NT2/D1 (cell line): ENCODE measurements around the gene RANBP1.

Experiments
- YY1 ChIP-seq: IDR thresholded peaks from 2 replicates; pipeline ENCODE4 v1.6.1; 2011; ENCODE audit not compliant: insufficient read length, insufficient read depth
- ZNF274 ChIP-seq: IDR thresholded peaks from 2 replicates; pipeline ENCODE4 v1.6.1; 2011; ENCODE audit warnings: mild to moderate bottlenecking, low read depth, low read length

DNA sequence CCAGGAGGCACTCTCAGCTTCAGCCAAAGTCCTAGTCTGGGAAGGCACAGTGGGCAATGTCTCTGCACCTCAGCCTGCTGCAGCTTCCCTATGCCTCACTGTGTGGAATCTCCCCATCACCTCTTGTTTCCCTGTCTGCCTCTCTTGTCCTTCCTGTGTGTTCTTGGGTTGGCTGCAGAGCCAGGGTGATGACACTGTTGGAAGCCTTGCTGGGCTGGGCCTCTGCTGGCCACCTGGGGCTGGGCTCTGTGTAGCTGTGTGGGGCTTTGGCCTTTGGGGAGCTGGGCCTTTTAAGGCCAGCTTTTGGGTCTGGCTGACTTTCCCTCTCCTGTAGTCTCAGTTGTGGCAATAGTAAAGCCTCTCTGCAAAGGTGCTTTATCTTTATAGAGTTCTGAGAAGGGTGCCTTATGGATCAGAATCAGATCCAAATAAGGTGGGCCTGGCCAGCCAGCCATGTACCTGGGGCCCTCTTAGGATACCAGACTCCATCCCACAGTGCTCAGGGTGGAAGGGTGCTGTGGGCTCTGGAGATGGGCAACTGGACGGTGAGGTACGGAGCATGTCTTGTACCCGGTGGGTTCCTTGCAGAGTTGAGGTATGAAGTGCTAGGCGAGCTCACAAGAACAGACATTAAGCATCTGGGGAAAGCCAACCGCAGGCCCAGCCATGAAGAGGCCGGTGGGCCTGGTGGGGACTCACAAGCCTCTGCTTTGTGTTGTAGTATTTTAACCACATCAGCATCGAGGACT lies 10.3 kb upstream of the RANBP1 start:
- TF ChIP-seq YY1 = no peak
- TF ChIP-seq ZNF274 = no peak
